HG03342 (cell line): ENCODE data around the gene SDK2.
"Not testable (repeated sequence)": the region's sequence is repeated elsewhere in the genome, so short reads cannot be mapped to it uniquely, and the experiment has no call there.

Source experiments
- ATAC-seq: cut with Tn5 transposase; IDR thresholded peaks from one replicate; pipeline ENCODE4 v1.9.1; 2021; ENCODE audit warnings: mild to moderate bottlenecking, moderate library complexity; ENCODE audit not compliant: unreplicated experiment

Gene SDK2

GRCh38 chr17:73337330-73337710, 306.9 kb downstream of the SDK2 start:
- no peak for ATAC-seq

GRCh38 chr17:73336408-73337329, 307.6 kb downstream of the SDK2 start:
- no peak for ATAC-seq

GRCh38 chr17:73335591-73336407, 308.4 kb downstream of the SDK2 start:
- ATAC-seq: no peak

- ATAC-seq: no peak
Measured at GRCh38 chr17:73334771-73335513, 309.3 kb downstream of the SDK2 start.

GRCh38 chr17:73333445-73333844, 310.8 kb downstream of the SDK2 start:
- not testable (repeated sequence) for ATAC-seq

- ATAC-seq: no peak
Measured at GRCh38 chr17:73331060-73331459, 313.2 kb downstream of the SDK2 start.

GRCh38 chr17:73327676-73328075, 316.6 kb downstream of the SDK2 start:
- ATAC-seq: no peak

- ATAC-seq: no peak
Measured at GRCh38 chr17:73325527-73325842, 318.8 kb downstream of the SDK2 start.

- no peak for ATAC-seq
Measured at GRCh38 chr17:73324711-73325526, 319.3 kb downstream of the SDK2 start.

GRCh38 chr17:73324160-73324475, 320.1 kb downstream of the SDK2 start:
- no peak for ATAC-seq

GRCh38 chr17:73323409-73324159, 320.7 kb downstream of the SDK2 start:
- no peak for ATAC-seq

- ATAC-seq: no peak
Measured at GRCh38 chr17:73320601-73321264, 323.5 kb downstream of the SDK2 start.

GRCh38 chr17:73319766-73320165, 324.5 kb downstream of the SDK2 start:
- ATAC-seq: no peak

- no peak for ATAC-seq
Measured at GRCh38 chr17:73318836-73319235, 325.4 kb downstream of the SDK2 start.

- no peak for ATAC-seq
Measured at GRCh38 chr17:73318427-73318813, 325.8 kb downstream of the SDK2 start.

GRCh38 chr17:73317513-73318426, 326.5 kb downstream of the SDK2 start:
- no peak for ATAC-seq

GRCh38 chr17:73316919-73317505, 327.2 kb downstream of the SDK2 start:
- peak; percentile 57 for ATAC-seq

GRCh38 chr17:73315471-73315870, 328.8 kb downstream of the SDK2 start:
- no peak for ATAC-seq
